Renal cortex interstitium (tissue), 11 donors: ENCODE data around the gene SLC1A4. TPM values are rescaled to one million over a fixed set of nuclear protein-coding genes. Genes with fewer than 3 reads are reported as not detected.

Experiments
- DNase-seq, 11 donors: peaks; one replicate each; pipeline ENCODE4 v3.0.0-alpha.2; 2013; ENCODE audit warnings: low read depth in 9 of 11, low spot score in 4 of 11; ENCODE audit errors: extremely low read depth in 1 of 11
- polyA plus RNA-seq, 3 donors: library from polyadenylated mRNA; unstranded; fragments of 120-200 nt; gene quantifications; one replicate each; pipeline ENCODE4 v1.2.1, GENCODE V29; 2013; ENCODE audit not compliant: insufficient read length in 3 of 3

The SLC1A4 gene
- polyA plus RNA-seq, 3 donors = 7.3 to 10.3 (median 8.1) TPM

- no peak for DNase-seq
These were observed 46.2 kb downstream of the SLC1A4 start for GRCh38 chr2:65035351-65035943.

- no peak for DNase-seq
These were observed 48.0 kb downstream of the SLC1A4 start for GRCh38 chr2:65037178-65037577.

- DNase-seq = no peak
These were observed 50.4 kb downstream of the SLC1A4 start for GRCh38 chr2:65039640-65040039.

- DNase-seq = peak in 8 of 11 donors; percentile 55 to 78 (median 64)
These were observed 51.4 kb downstream of the SLC1A4 start for GRCh38 chr2:65040400-65041261.

GRCh38 chr2:65043001-65043400, 53.8 kb downstream of the SLC1A4 start:
- no peak for DNase-seq

GRCh38 chr2:65044097-65044735, 55.0 kb downstream of the SLC1A4 start:
- no peak for DNase-seq

- DNase-seq = no peak
These were observed 56.5 kb downstream of the SLC1A4 start for GRCh38 chr2:65045651-65046050.

GRCh38 chr2:65046633-65047407, 57.6 kb downstream of the SLC1A4 start:
- no peak for DNase-seq

GRCh38 chr2:65049010-65049639, 59.9 kb downstream of the SLC1A4 start:
- no peak for DNase-seq

GRCh38 chr2:65050931-65051330, 61.7 kb downstream of the SLC1A4 start:
- DNase-seq = no peak

- no peak for DNase-seq
These were observed 64.0 kb downstream of the SLC1A4 start for GRCh38 chr2:65053199-65053598.

GRCh38 chr2:65054749-65055421, 65.7 kb downstream of the SLC1A4 start:
- no peak for DNase-seq

- peak in 1 of 11 donors; percentile 56 for DNase-seq
These were observed 66.4 kb downstream of the SLC1A4 start for GRCh38 chr2:65055422-65056214.

- peak; percentile 85 to 97 (median 95) for DNase-seq
These were observed 67.2 kb downstream of the SLC1A4 start, which contains the start of gene CEP68 for GRCh38 chr2:65056215-65057053. CEP68 (plus strand) TSS chr2:65056416; CDS start chr2:65069445, 13,029 bp downstream.

GRCh38 chr2:65057054-65057375, 67.8 kb downstream of the SLC1A4 start:
- no peak for DNase-seq

- no peak for DNase-seq
These were observed 68.3 kb downstream of the SLC1A4 start for GRCh38 chr2:65057391-65058052.
